Activated naive CD8-positive, alpha-beta T cell treated with anti-CD3 and anti-CD28 coated beads, Interleukin-2, amount 50 U/mL, for 24 hours (primary cell): ENCODE results near the gene MED9.

Experiments
- ATAC-seq: fragments of 150-1000 bp; cut with Tn5 transposase; one replicate; pipeline ENCODE4 v1.10.0; 2021
- DNase-seq: peaks from one replicate; pipeline ENCODE4 v3.0.0; 2021
- H3K27ac Mint-ChIP-seq: one replicate; pipeline ENCODE4 v1.8.0; 2021; ENCODE audit warnings: mild to moderate bottlenecking, mixed read lengths
- H3K27me3 Mint-ChIP-seq: one replicate; pipeline ENCODE4 v1.8.0; 2021; ENCODE audit warnings: mixed read lengths
- H3K36me3 Mint-ChIP-seq: one replicate; pipeline ENCODE4 v1.8.0; 2021; ENCODE audit warnings: low read depth, mixed read lengths
- H3K4me1 Mint-ChIP-seq: one replicate; pipeline ENCODE4 v1.8.0; 2021; ENCODE audit warnings: mixed read lengths
- H3K4me3 Mint-ChIP-seq: one replicate; pipeline ENCODE4 v1.8.0; 2021; ENCODE audit warnings: mild to moderate bottlenecking, moderate library complexity, mixed read lengths
- H3K9me3 Mint-ChIP-seq: one replicate; pipeline ENCODE4 v1.8.0; 2021; ENCODE audit warnings: mixed read lengths

The MED9 gene

DNA sequence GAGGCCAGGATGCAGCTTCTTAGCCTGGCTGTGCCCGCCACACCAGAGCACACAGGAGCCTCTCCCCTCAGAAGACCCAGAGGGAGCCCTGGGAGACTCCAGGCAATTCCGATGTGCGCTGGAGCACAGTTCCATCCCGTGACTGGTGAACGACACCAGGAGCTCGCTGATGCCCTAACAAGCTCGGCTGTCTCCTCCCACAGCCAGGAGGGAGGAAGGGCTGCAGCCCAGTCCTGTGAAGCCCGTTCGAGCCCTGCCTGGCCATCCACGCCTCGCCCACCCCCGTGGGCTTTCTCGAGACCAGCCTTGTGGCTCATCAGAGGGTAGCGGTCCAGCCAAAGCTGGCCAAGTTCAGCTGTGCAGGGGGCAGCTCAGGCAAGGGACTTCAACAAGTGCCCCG, 41.2 kb downstream of the MED9 start:
- no peak for DNase-seq
- no peak overlapping the region for H3K27ac Mint-ChIP-seq
- H3K36me3 Mint-ChIP-seq, result no peaks in the 10 kb centered on the region
- H3K4me3 Mint-ChIP-seq, result no peak overlapping the region
- ATAC-seq, result no peak
- H3K4me1 Mint-ChIP-seq, result peaks cover 5% of the 10 kb centered on the region
- no peaks in the 10 kb centered on the region for H3K27me3 Mint-ChIP-seq
- H3K9me3 Mint-ChIP-seq, result no peaks in the 10 kb centered on the region

DNA sequence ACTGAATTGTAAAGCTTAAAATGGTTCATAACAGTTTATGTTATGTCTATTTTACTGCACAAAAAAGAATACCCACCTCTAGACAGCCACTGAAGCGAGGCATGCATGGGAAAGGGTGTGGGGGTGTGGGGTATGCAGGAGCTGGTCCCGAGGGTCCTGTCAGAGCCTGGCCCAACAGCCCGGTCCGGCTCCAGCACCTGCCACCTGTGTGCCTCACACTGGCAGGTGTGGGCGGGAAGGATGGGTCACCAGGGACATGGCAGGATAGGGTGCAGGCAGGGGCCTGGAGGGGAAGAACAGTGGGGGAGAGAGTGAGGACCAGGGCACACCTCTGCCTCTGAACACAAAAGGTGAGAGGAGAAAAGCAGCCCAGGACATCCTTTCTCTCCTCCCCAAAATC, 42.2 kb downstream of the MED9 start:
- Mint-ChIP-seq H3K4me3 (no peak overlapping the region), H3K4me1 (peaks cover 5% of the 10 kb centered on the region), H3K36me3 (no peaks in the 10 kb centered on the region), H3K9me3 (no peaks in the 10 kb centered on the region), H3K27ac (no peak overlapping the region), H3K27me3 (no peaks in the 10 kb centered on the region)
- ATAC-seq, result no peak
- no peak for DNase-seq

DNA sequence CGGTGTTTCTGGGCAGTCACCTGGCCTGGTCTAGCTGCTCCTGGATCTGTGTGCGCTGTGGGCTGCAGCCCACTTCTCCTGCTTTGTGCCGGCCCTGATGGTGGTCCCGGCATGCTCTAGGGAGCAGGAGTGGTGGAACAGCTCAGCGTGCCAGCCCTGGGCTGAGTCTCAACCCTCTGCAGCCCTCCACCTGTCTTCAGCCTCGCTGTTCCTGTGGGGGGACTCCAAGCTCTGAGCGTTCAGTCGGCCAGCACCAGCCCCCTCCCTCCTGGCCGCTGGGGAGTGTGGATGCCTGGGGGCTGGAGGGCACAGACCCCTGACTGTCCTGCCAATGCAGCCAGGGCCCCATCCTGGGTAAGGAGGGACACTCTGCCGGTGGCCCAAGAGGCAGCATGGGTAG, 43.1 kb downstream of the MED9 start:
- ATAC-seq (no peak), DNase-seq (no peak)
- H3K36me3 Mint-ChIP-seq, result no peaks in the 10 kb centered on the region
- no peaks in the 10 kb centered on the region for H3K27me3 Mint-ChIP-seq
- H3K27ac Mint-ChIP-seq, result no peak overlapping the region
- no peaks in the 10 kb centered on the region for H3K9me3 Mint-ChIP-seq
- peaks cover 5% of the 10 kb centered on the region for H3K4me1 Mint-ChIP-seq
- H3K4me3 Mint-ChIP-seq, result no peak overlapping the region

DNA sequence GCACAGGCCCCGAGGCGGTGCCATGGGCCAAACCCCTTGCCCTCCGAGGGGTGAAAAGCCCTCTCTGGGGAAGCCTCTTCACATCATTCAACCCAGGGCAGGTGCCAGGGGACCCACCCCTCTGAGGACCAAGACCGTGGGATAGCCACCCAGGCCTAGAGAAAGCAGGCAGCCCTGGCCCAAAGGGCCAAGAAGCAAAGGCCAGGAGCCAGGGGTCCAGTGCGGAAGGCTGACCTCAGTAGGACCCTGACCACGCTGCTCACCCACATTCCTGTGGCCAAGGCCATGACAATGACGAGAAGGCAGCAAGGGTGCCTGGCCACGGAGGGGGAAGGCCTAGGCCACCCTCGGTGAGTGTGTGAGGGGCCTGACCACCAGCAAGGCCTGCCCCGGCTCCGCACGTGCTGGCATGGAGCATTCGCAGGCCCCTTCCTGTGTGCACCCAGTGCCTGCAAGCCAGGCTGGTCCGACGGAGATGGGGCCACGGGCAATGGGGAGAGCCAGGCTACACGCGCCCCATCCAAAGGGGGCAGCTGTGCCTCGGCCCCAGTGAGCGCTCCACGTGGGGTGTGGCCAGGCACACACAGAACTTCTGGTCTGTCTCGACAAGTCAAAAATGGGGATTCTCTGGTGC, 43.9 kb downstream of the MED9 start:
- no peak for ATAC-seq
- H3K4me1 Mint-ChIP-seq, result peaks cover 5% of the 10 kb centered on the region
- H3K9me3 Mint-ChIP-seq, result no peaks in the 10 kb centered on the region
- no peak for DNase-seq
- no peak overlapping the region for H3K27ac Mint-ChIP-seq
- H3K4me3 Mint-ChIP-seq, result no peak overlapping the region
- H3K27me3 Mint-ChIP-seq, result no peaks in the 10 kb centered on the region
- H3K36me3 Mint-ChIP-seq, result no peaks in the 10 kb centered on the region

DNA sequence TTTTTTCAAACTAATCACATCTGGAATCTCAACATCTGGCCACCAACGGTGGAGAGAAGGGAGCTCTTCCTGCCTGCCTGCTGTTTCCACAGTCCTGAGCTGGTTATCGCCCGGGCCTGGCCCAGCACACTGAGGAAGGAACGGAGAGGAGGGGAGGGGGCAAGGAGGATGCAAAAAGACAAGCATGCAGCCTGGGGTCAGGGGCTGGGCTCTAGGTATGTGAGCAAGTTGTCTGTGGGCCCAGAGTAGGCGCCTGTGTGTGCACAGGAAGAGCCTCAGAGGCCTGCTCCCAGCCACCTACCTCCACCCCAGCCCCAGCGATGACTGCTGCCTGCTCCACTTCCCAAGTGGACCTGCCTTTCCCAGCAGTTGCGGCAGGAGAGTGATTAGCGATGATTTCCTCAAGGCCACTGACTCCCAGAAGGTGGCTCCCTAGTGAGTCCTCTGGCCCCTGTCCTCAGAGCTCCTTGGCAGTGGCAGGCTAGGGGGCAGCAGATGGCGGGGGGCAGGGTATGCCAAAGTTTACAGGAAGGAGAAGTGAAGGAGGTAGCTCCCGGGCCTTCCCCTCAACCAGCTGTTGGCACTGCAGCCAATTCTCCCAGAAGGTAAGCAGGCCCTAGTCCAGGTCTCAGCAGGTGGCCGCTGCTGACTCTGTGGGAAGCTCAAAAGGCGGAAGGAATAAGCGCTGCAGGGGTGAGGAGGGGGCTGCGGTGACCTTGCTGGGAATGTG, 46.4 kb downstream of the MED9 start:
- DNase-seq, result no peak
- ATAC-seq, result no peak
- H3K4me3 Mint-ChIP-seq, result no peak overlapping the region
- no peaks in the 10 kb centered on the region for H3K9me3 Mint-ChIP-seq
- no peaks in the 10 kb centered on the region for H3K36me3 Mint-ChIP-seq
- no peaks in the 10 kb centered on the region for H3K27me3 Mint-ChIP-seq
- no peak overlapping the region for H3K27ac Mint-ChIP-seq
- H3K4me1 Mint-ChIP-seq, result no peaks in the 10 kb centered on the region

DNA sequence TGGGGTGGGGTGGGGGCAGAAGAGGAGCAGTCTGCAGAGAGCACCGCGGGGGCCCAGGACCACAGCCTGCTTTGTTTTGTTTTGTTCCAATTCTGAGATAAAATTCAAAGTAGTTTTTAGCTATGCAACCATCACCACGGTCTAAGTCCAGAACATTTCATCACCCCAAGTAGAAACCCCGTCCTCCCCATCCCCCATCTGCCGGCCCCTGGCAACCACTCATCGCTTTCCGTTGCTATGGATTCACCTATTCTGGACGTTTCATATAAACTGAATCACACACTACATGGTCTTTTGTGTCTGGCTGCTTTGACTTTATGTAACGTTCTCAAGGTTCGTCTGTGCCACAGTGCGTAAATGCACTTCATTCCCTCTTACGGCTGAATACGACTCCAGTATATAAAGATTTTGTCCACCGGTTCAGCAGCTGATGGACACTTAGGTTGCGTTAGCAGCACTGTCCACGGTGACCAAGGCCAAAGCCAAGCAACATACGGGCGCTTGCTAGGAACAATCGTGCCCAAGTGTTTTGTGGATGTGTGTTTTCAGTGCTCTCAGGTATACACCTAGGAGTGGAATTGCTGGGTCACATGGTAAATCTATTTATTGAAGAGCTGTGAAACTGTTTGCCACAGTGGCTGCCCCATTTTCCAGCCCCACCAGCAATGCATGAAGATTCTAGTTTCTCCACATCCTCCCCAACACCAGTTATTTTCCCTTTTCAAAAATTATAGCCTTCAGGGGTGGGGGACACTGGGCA, 47.1 kb downstream of the MED9 start:
- Mint-ChIP-seq H3K27me3 (no peaks in the 10 kb centered on the region), H3K27ac (no peak overlapping the region), H3K9me3 (no peaks in the 10 kb centered on the region), H3K4me3 (no peak overlapping the region), H3K4me1 (no peaks in the 10 kb centered on the region), H3K36me3 (no peaks in the 10 kb centered on the region)
- ATAC-seq (no peak), DNase-seq (no peak)

DNA sequence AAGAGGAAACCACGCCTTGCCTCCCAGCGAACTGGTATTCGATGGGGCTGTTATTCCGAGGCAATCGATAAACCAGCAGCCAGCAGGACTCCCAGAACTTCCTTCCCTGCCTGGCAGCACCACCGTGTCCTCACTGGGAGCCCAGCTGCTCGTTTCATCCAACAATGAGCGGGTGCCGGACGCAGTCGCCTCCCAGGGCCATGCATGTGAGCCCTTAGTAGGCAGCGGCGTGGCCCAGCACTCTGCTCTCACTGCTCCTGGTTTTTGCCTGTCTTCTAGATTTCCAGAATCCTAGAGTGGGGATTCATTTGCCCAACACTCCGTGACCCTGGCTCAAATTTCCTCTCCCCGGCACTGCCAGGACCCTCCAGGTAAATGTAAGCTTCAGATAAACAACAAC, 48.5 kb downstream of the MED9 start:
- Mint-ChIP-seq H3K9me3 (no peaks in the 10 kb centered on the region), H3K27ac (no peak overlapping the region), H3K27me3 (no peaks in the 10 kb centered on the region), H3K36me3 (no peaks in the 10 kb centered on the region), H3K4me3 (no peak overlapping the region), H3K4me1 (no peaks in the 10 kb centered on the region)
- no peak for DNase-seq
- no peak for ATAC-seq

DNA sequence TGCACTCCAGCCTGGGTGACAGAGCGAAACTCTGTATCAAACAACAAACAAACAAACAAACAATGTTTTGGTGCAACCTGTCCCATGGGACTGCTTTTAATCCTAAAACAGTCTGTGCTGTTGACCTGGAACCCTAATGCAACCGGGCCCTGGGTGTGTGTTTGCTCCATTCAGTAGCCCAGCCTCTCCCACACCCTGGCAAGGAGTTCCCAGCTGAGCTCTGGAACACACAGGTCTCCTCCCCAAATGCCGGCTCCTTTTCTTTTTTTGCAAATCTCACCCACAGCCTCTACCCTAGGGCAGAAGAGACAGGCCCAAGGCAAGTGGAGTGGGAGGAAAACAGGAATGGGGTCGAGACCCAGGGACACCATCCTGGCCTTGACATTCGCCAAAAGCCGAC, 49.2 kb downstream of the MED9 start:
- Mint-ChIP-seq H3K27ac (no peak overlapping the region), H3K36me3 (no peaks in the 10 kb centered on the region), H3K4me1 (no peaks in the 10 kb centered on the region), H3K9me3 (no peaks in the 10 kb centered on the region), H3K4me3 (no peak overlapping the region), H3K27me3 (no peaks in the 10 kb centered on the region)
- ATAC-seq (no peak), DNase-seq (no peak)

DNA sequence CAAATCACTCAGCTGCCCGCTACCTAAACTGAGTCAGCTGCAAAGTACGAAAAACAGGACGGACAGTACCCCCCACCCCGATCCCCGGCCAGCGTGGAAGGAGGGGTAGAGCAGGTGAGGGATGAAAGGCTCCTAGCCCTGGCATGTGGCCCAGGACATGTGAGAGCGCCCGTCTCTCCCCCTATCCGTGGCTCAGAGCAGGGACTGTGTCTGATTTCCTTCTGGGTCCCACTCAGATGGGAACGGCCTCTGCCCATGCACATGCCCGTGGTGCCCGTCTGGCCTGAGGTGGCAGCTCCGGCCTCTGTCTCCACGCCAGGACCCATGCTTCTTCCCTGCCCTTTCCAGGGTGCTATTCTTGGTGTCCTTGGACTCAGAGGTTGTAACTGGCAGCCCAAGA, 49.6 kb downstream of the MED9 start:
- no peaks in the 10 kb centered on the region for H3K4me1 Mint-ChIP-seq
- H3K27me3 Mint-ChIP-seq, result no peaks in the 10 kb centered on the region
- DNase-seq, result no peak
- no peak overlapping the region for H3K4me3 Mint-ChIP-seq
- H3K9me3 Mint-ChIP-seq, result no peaks in the 10 kb centered on the region
- no peak overlapping the region for H3K27ac Mint-ChIP-seq
- no peak for ATAC-seq
- H3K36me3 Mint-ChIP-seq, result no peaks in the 10 kb centered on the region

DNA sequence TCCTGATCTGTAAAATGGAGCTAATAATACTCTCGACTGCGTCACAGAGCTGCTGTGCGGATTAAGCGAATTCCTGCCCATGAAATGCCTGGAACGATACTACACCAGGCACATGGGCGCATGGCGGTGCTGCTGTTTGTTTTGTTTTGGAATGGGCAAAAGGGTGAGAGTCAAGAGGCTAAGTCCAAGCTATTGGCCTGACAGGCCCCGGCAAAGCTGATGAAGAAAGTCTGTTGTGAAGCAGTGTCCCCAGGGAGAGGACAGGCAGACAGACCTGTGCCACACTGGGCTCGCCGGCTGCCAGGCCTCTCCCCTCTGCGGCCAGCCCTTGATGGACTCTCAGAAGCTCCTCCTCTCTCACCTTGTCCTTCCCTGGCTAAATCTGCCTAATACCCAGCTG, 50.7 kb downstream of the MED9 start:
- Mint-ChIP-seq H3K36me3 (no peaks in the 10 kb centered on the region), H3K4me1 (no peaks in the 10 kb centered on the region), H3K4me3 (no peak overlapping the region), H3K27ac (no peak overlapping the region), H3K27me3 (no peaks in the 10 kb centered on the region), H3K9me3 (no peaks in the 10 kb centered on the region)
- no peak for ATAC-seq
- no peak for DNase-seq

DNA sequence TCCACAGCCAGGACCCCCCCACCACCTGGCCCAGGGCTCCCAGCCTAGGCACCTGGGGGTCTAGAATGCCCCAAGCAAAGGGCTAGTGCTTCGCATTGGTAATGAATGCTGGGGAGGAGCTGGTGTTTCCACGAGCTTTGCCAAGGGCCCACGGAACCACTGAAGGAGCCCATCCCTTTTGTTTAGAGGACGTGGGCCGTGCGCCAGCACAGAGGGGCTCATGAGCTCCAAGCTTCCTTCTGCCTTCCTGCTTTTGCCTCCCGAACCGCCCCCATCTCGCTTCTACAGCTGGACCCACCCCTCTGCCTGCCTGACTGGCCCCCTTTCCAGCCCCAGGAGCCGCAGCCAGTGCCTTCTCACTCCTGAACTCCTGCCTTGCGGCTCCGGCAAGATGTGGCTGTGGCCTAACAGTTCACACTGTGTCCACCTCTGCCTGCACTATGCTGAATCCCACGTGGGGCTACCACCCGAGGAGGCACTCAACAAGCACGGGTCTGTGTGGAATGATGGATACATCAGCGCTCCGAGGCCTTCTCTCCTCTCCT, 51.2 kb downstream of the MED9 start:
- Mint-ChIP-seq H3K27me3 (no peaks in the 10 kb centered on the region), H3K36me3 (no peaks in the 10 kb centered on the region), H3K4me3 (no peak overlapping the region), H3K27ac (no peak overlapping the region), H3K9me3 (no peaks in the 10 kb centered on the region), H3K4me1 (no peaks in the 10 kb centered on the region)
- ATAC-seq, result no peak
- no peak for DNase-seq

DNA sequence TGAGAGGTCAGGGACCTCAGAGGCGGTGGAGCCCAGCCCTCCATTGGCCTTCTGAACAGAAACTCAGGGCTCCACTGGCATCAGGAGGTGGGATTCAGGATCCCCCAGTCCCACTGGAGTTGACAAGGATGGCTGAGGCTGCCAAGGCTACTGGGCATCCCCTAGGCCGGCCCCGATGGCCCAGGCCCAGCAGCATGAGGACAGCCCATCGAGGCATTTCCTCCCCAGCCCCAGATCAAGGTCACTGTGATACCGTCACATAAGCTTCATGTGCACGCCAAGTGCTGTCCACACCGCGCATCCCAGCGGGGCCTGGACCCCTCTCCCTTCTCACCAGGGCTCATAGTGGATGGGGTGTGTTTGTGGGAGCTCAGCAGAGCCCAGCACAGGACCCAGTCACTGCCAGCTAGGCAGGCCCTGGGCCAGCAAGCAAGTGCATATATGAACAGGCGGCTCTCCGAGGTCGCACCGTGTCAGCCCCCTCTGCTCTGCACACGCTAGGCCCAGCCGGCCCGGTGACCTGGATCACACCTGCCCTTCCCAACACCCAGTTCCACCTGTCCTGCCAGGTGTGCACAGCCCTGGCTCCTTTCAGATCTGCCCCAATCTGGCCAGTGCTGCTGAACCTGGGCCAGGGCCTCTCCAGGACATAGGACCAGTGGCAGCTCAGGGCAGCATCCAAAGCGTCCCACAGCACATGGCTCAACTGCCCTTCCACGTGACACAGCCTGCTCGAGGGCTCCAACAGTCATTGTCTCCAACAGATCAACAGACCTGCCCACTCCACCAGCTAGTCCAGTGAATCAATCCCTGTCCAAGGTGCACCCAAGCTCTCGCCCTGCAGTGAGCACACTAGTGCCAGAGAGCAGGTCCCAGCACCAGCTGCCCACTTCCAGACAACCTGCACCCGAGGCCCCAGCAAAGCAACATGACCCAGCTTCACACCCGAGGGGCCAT, 52.2 kb downstream of the MED9 start:
- no peak for DNase-seq
- Mint-ChIP-seq H3K9me3 (no peaks in the 10 kb centered on the region), H3K27ac (no peak overlapping the region), H3K27me3 (no peaks in the 10 kb centered on the region), H3K4me3 (no peak overlapping the region), H3K4me1 (no peaks in the 10 kb centered on the region), H3K36me3 (no peaks in the 10 kb centered on the region)
- ATAC-seq, result no peak

DNA sequence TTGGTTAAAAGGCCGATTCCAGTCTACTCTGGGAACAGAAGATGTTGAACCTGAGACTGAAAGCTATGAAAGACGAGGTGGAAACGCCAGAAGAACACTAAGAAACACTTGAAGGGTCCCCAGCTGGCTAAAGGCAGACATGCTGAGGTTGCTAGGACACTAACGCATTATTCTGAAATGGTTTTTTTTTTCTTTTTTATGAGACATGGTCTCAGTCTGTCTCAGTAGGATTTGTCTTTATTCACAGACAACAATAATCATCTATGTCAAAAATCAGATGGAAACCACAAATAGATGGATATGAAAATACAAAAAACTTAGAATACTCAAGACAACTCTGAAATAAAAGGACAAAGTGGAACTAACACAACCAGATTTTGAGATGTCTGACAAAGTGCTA, 54.4 kb downstream of the MED9 start:
- no peak overlapping the region for H3K27ac Mint-ChIP-seq
- H3K4me3 Mint-ChIP-seq, result no peak overlapping the region

DNA sequence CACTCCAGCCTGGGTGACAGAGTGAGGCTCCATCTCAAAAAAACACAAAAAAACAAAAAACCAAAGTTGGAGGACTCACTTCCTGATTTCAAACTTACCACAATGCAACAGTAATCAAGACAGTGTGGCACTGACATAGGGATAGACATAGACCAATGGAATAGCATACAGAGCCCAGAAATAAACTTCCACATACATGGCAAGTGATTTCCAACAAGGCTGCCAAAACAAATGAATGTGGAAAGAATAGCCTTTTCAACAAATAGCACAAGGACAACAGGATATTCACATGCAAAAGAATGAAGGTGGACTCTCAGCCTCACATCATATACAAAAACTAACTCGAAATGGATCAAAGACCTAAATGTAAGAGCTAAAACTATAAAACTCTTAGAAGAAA, 56.2 kb downstream of the MED9 start:
- Mint-ChIP-seq H3K27ac (no peak overlapping the region), H3K4me1 (no peaks in the 10 kb centered on the region), H3K27me3 (no peaks in the 10 kb centered on the region), H3K36me3 (no peaks in the 10 kb centered on the region), H3K4me3 (no peak overlapping the region), H3K9me3 (no peaks in the 10 kb centered on the region)
- DNase-seq (no peak), ATAC-seq (no peak)

More for the DNA sequence above, 54.4 kb downstream of the MED9 start:
- no peaks in the 10 kb centered on the region for H3K9me3 Mint-ChIP-seq
- DNase-seq, result no peak
- no peaks in the 10 kb centered on the region for H3K27me3 Mint-ChIP-seq
- H3K4me1 Mint-ChIP-seq, result no peaks in the 10 kb centered on the region
- ATAC-seq, result no peak
- no peaks in the 10 kb centered on the region for H3K36me3 Mint-ChIP-seq
